ENCODE results near the gene PPARG. TPM values are rescaled to one million over a fixed set of nuclear protein-coding genes. Genes with fewer than 3 reads are reported as not detected.
A peak's percentile ranks its signal among the peaks of the same experiment; 100 is the strongest.

Gene PPARG
- total and polyA plus RNA-seq, 2 of the 13 experiments (the other 11 are each of a cell fraction or from before 2014, with no cell fraction given): 13.9 to 58.3 TPM

- BruUV-seq (replicated peaks): TSS peak; percentile 77
- peak; percentile 54 for ATAC-seq
- CTCF ChIA-PET (ENCODE audit: low intra/inter-chr PET ratio, low total read pairs): no interaction called here
- TF ChIP-seq ZNF333 (CRISPR knock-in tag; IDR thresholded peaks at IDR 0.05; ENCODE audit: borderline replicate concordance): no peak
- no peak for TF ChIP-seq MBD4 (IDR thresholded peaks at IDR 0.05; ENCODE audit: borderline replicate concordance, low read length)
- no peak for TF ChIP-seq ZNF17 (CRISPR knock-in tag; IDR thresholded peaks at IDR 0.05)
- TF ChIP-seq PATZ1 (CRISPR knock-in tag; IDR thresholded peaks at IDR 0.05): peak; percentile 40; the same call in 1 of the 2 replicates
- TF ChIP-seq ZNF383 (CRISPR knock-in tag; IDR thresholded peaks at IDR 0.05; ENCODE audit: borderline replicate concordance): no peak
- TF ChIP-seq POLR2G (IDR thresholded peaks at IDR 0.05; ENCODE audit: low read depth, low read length): peak; percentile 60; the same call in 1 of the 2 replicates
- TF ChIP-seq PRDM10 (CRISPR knock-in tag; IDR thresholded peaks at IDR 0.05; ENCODE audit: low read depth): no peak
- peak; percentile 12 for TF ChIP-seq XRCC5 (optimal IDR thresholded peaks at IDR 0.05; ENCODE audit: low read length)
- TF ChIP-seq CTCF (CRISPR knock-in tag; IDR thresholded peaks at IDR 0.05): peak; percentile 37
- TF ChIP-seq ZBTB8A (CRISPR knock-in tag; IDR thresholded peaks at IDR 0.05; ENCODE audit: borderline replicate concordance, low read depth): no peak
- no peak for TF ChIP-seq ZNF460 (CRISPR knock-in tag; IDR thresholded peaks at IDR 0.05; ENCODE audit: borderline replicate concordance)
- peak; percentile 2; the same call in 1 of the 2 replicates for TF ChIP-seq ZBTB2 (CRISPR knock-in tag; IDR thresholded peaks at IDR 0.05; ENCODE audit: low read depth)
- 0 out of 2 replicates have a peak, but pooled peaks have one; percentile 49 for TF ChIP-seq ZNF567 (CRISPR knock-in tag; IDR thresholded peaks at IDR 0.05; ENCODE audit: borderline replicate concordance)
Observed at GRCh38 chr3:12286927-12287726, 1.7 kb upstream of the PPARG start.

More at GRCh38 chr3:12286927-12287726, 1.7 kb upstream of the PPARG start:
- FAIRE-seq: no peak
- Histone ChIP-seq H3K4me3 (replicated peaks in 1 of 3; ENCODE audit: insufficient read depth in 1 of 3, low read depth in 2 of 3, low read length in 3 of 3) (peak overlapping the region; percentile 69 to 97 (median 81)), H3K27ac (ENCODE audit: extremely low read length, insufficient read depth, low read length) (peak overlapping the region; percentile 52), H4K20me1 (ENCODE audit: insufficient read depth, low read length) (no peaks in the 10 kb centered on the region), H2AFZ (ENCODE audit: low read length) (peak overlapping the region; percentile 31), H3K4me2 (ENCODE audit: low read depth, low read length) (peak overlapping the region; percentile 76), H3K79me2 (ENCODE audit: insufficient read depth, low read length) (peaks cover 34% of the 10 kb centered on the region), H3K9ac (ENCODE audit: insufficient read depth, low read depth, low read length) (peak overlapping the region; percentile 70), H3K36me3 (replicated peaks in 1 of 2; ENCODE audit: control insufficient read depth in 1 of 2, insufficient read depth in 2 of 2, low read length in 2 of 2) (no peaks in the 10 kb centered on the region), H3K27me3 (ENCODE audit: control insufficient read depth in 1 of 2, insufficient read depth in 2 of 2, low read length in 2 of 2) (no peaks in the 10 kb centered on the region; a peak in 1 of 5 replicates), H3K4me1 (ENCODE audit: insufficient read depth, low read length) (peaks cover 23% of the 10 kb centered on the region), H3K9me3 (ENCODE audit: low read length) (no peaks in the 10 kb centered on the region)
- in situ Hi-C loops (cut with HindIII; ENCODE audit: extremely low pct_ligation_motif_present, low pct_unique_long_range_greater_than_20kb) (loop anchor here (5.0 kb wide), 1 partner anchor 195 kb away; the partner anchor contains the start of gene TSEN2), intact Hi-C loops (cut with micrococcal nuclease; ENCODE audit: unreplicated experiment) (loop anchor here (5.0 kb wide), 2 partner anchors 120 to 195 kb away; partner anchors contain the start of gene TSEN2)
- no peak for DNase-seq (ENCODE audit: low spot score)
- WGBS (ENCODE audit: low lambda C conversion rate): 2% methylated on average over 21 of the region's 33 CpGs
- POLR2A ChIA-PET: interaction anchor here (0.8 to 2.0 kb wide), 5 partner anchors 119 to 193 kb away, joined by 3 to 11 read pairs (median 4); no protein-coding TSS in a partner anchor

Data from HepG2 (cell line).